CD4-positive, CD25-positive, alpha-beta regulatory T cell (primary cell): ENCODE results near the gene HARBI1. TPM values are rescaled to one million over a fixed set of nuclear protein-coding genes. Genes with fewer than 3 reads are reported as not detected.
"Not testable (repeated sequence)": the region's sequence is repeated elsewhere in the genome, so short reads cannot be mapped to it uniquely, and the experiment has no call there.

ENCODE experiments used
- ATAC-seq, 2 donors: fragments of 150-1000 bp; cut with Tn5 transposase; one replicate each; pipeline ENCODE4 v1.10.0; 2021; ENCODE audit warnings: low read depth in 2 of 2, moderate number of reproducible peaks in 2 of 2, moderate library complexity in 1 of 2
- DNase-seq, 3 donors: peaks; one replicate each; pipeline versions ENCODE4 v3.0.0 to v3.0.0-alpha.2; 2012 to 2022; ENCODE audit warnings: mixed read lengths in 1 of 3
- H3K27ac ChIP-seq: one replicate; pipeline ENCODE4 v1.7.0; 2013; ENCODE audit warnings: mild to moderate bottlenecking, low read length; ENCODE audit not compliant: insufficient read depth, poor library complexity, severe bottlenecking
- H3K27me3 ChIP-seq: one replicate; pipeline ENCODE4 v1.7.0; 2013; ENCODE audit warnings: low read length; ENCODE audit not compliant: control insufficient read depth, insufficient read depth
- H3K36me3 ChIP-seq: one replicate; pipeline ENCODE4 v1.7.0; 2013; ENCODE audit warnings: mild to moderate bottlenecking, low read length, moderate library complexity; ENCODE audit not compliant: control insufficient read depth, insufficient read depth
- H3K4me1 ChIP-seq: 2 replicates; pipeline ENCODE4 v1.7.0; 2013; ENCODE audit warnings: mild to moderate bottlenecking, low read length; ENCODE audit not compliant: insufficient read depth, control insufficient read depth, poor library complexity, severe bottlenecking
- H3K4me3 ChIP-seq: one replicate; pipeline ENCODE4 v1.7.0; 2013; ENCODE audit warnings: low read depth, mild to moderate bottlenecking, low read length, moderate library complexity
- H3K9me3 ChIP-seq, 2 experiments: 1 replicate in 1 of 2; 2 replicates in 1 of 2; pipeline ENCODE4 v1.7.0; 2013; ENCODE audit warnings: low read length in 2 of 2, mild to moderate bottlenecking in 1 of 2, moderate library complexity in 1 of 2; ENCODE audit not compliant: control insufficient read depth in 2 of 2
- H3K27ac Mint-ChIP-seq, 3 donors: one replicate each; pipeline ENCODE4 v1.8.0; 2020 to 2022; ENCODE audit warnings: mild to moderate bottlenecking in 3 of 3, mixed read lengths in 3 of 3, moderate library complexity in 2 of 3
- H3K27me3 Mint-ChIP-seq: one replicate; pipeline ENCODE4 v1.8.0; 2022; ENCODE audit warnings: mild to moderate bottlenecking, mixed read lengths
- H3K36me3 Mint-ChIP-seq: one replicate; pipeline ENCODE4 v1.8.0; 2020; ENCODE audit warnings: mixed read lengths
- H3K4me1 Mint-ChIP-seq, 4 donors: one replicate each; pipeline ENCODE4 v1.8.0; 2020 to 2022; ENCODE audit warnings: mixed read lengths in 4 of 4, mild to moderate bottlenecking in 1 of 4
- H3K4me3 Mint-ChIP-seq, 4 donors: one replicate each; pipeline ENCODE4 v1.8.0; 2020 to 2022; ENCODE audit warnings: mild to moderate bottlenecking in 4 of 4, mixed read lengths in 4 of 4, moderate library complexity in 3 of 4
- H3K9me3 Mint-ChIP-seq, 7 donors: one replicate each; pipeline ENCODE4 v1.8.0; 2020 to 2022; ENCODE audit warnings: mixed read lengths in 7 of 7, mild to moderate bottlenecking in 3 of 7, moderate library complexity in 2 of 7
- polyA plus RNA-seq, 4 donors: library from polyadenylated mRNA; unstranded; fragments of 300-500 nt; fragmentation: Illumina TruSeq; gene quantifications; one replicate each; pipeline ENCODE4 v1.2.3, GENCODE V29; 2021
- total RNA-seq: library from RNA; stranded (reverse); gene quantifications from one replicate; pipeline ENCODE4 v1.2.3, GENCODE V29; 2022

Gene HARBI1
- total and polyA plus RNA-seq, 5 donors from 2014 or later: 8.4 to 19.2 (median 10.2) TPM

DNA sequence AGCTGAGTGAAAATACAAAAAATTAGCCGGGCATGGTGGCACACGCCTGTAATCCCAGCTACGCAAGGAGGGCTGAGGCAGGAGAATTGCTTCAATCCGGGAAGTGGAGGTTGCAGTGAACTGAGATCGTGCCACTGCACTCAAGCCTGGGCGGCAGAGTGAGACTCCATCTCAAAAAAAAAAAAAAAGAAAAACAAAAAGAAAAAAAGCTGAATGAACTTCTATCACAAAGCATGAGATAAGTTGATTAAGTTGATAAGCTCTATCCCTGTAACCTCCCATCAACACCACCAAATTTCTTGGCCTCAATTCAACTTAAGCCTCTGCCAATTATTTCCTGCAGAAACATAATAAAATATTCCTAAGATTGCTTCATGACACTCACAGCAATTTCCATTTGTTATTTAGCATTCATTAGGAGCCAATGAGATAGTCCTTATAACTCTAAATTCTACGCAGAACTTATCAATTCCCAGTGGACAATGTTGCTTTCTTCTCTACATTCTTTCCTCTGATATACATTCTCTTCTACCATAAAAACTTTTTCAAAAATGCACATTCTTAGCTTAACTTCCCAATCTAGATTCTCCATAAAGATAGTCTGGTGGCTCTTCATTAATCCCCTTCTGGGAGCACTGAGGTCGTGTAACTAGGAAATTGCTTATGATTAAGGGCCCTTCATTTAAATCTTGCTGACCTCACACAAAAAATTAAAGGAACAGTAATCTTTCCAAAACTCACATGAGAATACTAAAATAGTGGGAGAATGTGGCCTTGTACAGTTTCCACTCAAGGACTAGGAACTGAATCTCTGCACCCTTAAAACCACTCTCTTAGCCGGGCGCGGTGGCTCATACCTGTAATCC is 26.1 kb downstream of the HARBI1 start:
- DNase-seq (no peak), ATAC-seq (no peak)
- peak overlapping the region; percentile 44 to 72 (median 56) for H3K4me3 Mint-ChIP-seq
- H3K36me3 Mint-ChIP-seq: peaks cover 19% of the 10 kb centered on the region
- H3K27ac Mint-ChIP-seq: peak overlapping the region in 2 of 3 donors; percentile 11 to 23
- H3K9me3 ChIP-seq: no peaks in the 10 kb centered on the region
- peaks cover 35% of the 10 kb centered on the region for H3K4me1 ChIP-seq
- no peak overlapping the region for H3K27ac ChIP-seq
- H3K36me3 ChIP-seq: peaks cover 4% of the 10 kb centered on the region
- H3K27me3 Mint-ChIP-seq: no peaks in the 10 kb centered on the region
- no peaks in the 10 kb centered on the region for H3K27me3 ChIP-seq
- H3K4me3 ChIP-seq: peak overlapping the region; percentile 24
- H3K9me3 Mint-ChIP-seq: no peaks in the 10 kb centered on the region
- H3K4me1 Mint-ChIP-seq: peaks cover 33 to 69% (median 54%) of the 10 kb centered on the region in 4 donors

DNA sequence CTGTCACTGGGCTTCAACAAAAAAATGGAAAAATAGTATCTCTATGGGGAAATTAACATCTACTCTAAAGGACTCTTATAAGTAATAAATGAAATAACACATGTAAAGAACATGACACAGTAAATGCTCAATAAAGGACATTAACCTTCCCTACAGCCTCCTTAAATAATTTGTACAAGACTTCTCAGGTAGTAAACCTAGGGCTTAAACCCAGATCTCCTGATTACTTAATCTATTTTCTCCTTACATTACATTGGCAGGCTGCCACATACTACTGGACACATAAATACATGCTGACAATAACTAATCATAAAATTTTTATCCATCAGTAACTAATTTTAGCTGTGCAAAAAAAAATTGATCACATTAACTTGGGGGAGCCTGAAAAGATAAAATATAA is 28.1 kb downstream of the HARBI1 start:
- peak overlapping the region; percentile 4 for H3K4me3 ChIP-seq

GRCh38 chr11:46588131-46588530 is 28.9 kb downstream of the HARBI1 start:
- Histone ChIP-seq H3K27ac (no peak overlapping the region), H3K4me1 (peaks cover 30% of the 10 kb centered on the region), H3K4me3 (no peak overlapping the region), H3K27me3 (no peaks in the 10 kb centered on the region), H3K9me3 (no peaks in the 10 kb centered on the region), H3K36me3 (peaks cover 4% of the 10 kb centered on the region)
- no peak overlapping the region for H3K27ac Mint-ChIP-seq
- DNase-seq (no peak), ATAC-seq (no peak)
- peak overlapping the region in 1 of 4 donors; percentile 53 for H3K4me3 Mint-ChIP-seq
- H3K27me3 Mint-ChIP-seq: no peaks in the 10 kb centered on the region
- H3K36me3 Mint-ChIP-seq: peaks cover 19% of the 10 kb centered on the region
- peaks cover 30 to 60% (median 43%) of the 10 kb centered on the region in 4 donors for H3K4me1 Mint-ChIP-seq
- no peaks in the 10 kb centered on the region for H3K9me3 Mint-ChIP-seq

More for the DNA sequence above, 28.1 kb downstream of the HARBI1 start:
- peak overlapping the region in 3 of 4 donors; percentile 4 to 53 (median 23) for H3K4me3 Mint-ChIP-seq
- peaks cover 32 to 65% (median 49%) of the 10 kb centered on the region in 4 donors for H3K4me1 Mint-ChIP-seq
- DNase-seq (no peak), ATAC-seq (no peak)
- H3K27me3 ChIP-seq: no peaks in the 10 kb centered on the region
- H3K27ac ChIP-seq: no peak overlapping the region
- H3K9me3 ChIP-seq: no peaks in the 10 kb centered on the region
- peaks cover 4% of the 10 kb centered on the region for H3K36me3 ChIP-seq
- H3K27ac Mint-ChIP-seq: peak overlapping the region in 1 of 3 donors; percentile 40
- H3K4me1 ChIP-seq: peaks cover 35% of the 10 kb centered on the region
- no peaks in the 10 kb centered on the region for H3K9me3 Mint-ChIP-seq
- peaks cover 19% of the 10 kb centered on the region for H3K36me3 Mint-ChIP-seq
- H3K27me3 Mint-ChIP-seq: no peaks in the 10 kb centered on the region

DNA sequence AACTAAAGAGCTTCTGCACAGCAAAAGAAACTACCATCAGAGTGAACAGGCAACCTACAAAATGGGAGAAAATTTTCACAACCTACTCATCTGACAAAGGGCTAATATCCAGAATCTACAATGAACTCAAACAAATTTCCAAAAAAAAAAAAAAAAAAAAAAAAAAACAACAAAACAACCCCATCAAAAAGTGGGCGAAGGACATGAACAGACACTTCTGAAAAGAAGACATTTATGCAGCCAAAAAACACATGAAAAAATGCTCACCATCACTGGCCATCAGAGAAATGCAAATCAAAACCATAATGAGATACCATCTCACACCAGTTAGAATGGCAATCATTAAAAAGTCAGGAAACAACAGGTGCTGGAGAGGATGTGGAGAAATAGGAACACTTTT is 33.5 kb downstream of the HARBI1 start:
- H3K9me3 ChIP-seq, ATAC-seq, H3K27me3 Mint-ChIP-seq, H3K9me3 Mint-ChIP-seq, H3K27ac ChIP-seq, H3K27me3 ChIP-seq, H3K4me1 ChIP-seq, H3K36me3 ChIP-seq, H3K27ac Mint-ChIP-seq, H3K4me3 ChIP-seq, DNase-seq, H3K4me3 Mint-ChIP-seq: not testable (repeated sequence)
- H3K4me1 Mint-ChIP-seq: peaks cover 28 to 50% (median 38%) of the 10 kb centered on the region in 4 donors
- peaks cover 16% of the 10 kb centered on the region for H3K36me3 Mint-ChIP-seq

GRCh38 chr11:46582588-46582987 is 34.4 kb downstream of the HARBI1 start:
- peaks cover 24 to 44% (median 34%) of the 10 kb centered on the region in 4 donors for H3K4me1 Mint-ChIP-seq
- peaks cover 0 to 2% (median 0%) of the 10 kb centered on the region in 7 donors for H3K9me3 Mint-ChIP-seq
- Histone ChIP-seq H3K27ac (no peak overlapping the region), H3K36me3 (peaks cover under 1% of the 10 kb centered on the region), H3K4me3 (no peak overlapping the region), H3K9me3 (no peaks in the 10 kb centered on the region), H3K27me3 (no peaks in the 10 kb centered on the region), H3K4me1 (no peaks in the 10 kb centered on the region)
- DNase-seq: no peak
- peaks cover 16% of the 10 kb centered on the region for H3K36me3 Mint-ChIP-seq
- ATAC-seq: no peak
- H3K4me3 Mint-ChIP-seq: no peak overlapping the region
- H3K27me3 Mint-ChIP-seq: no peaks in the 10 kb centered on the region
- H3K27ac Mint-ChIP-seq: no peak overlapping the region

DNA sequence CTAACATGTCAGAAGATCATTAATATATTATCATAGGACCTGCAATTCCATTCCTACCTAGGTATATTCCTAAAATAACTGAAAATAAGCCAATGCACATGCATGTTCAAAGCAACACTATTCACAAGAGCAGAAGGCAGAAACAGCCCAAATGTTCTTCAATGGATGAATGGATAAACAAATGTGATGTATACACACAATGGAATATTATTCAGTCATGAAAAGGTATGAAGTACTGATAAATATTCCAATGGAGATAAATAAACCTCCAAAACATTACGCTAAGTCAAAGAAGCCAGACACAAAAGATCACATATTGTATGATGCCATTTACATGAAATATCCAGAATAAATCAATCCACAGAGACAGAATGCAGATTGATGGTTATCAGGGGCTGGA is 40.0 kb downstream of the HARBI1 start:
- Mint-ChIP-seq H3K9me3 (peaks cover 0 to 8% (median 0%) of the 10 kb centered on the region in 7 donors), H3K4me1 (peaks cover 17 to 51% (median 37%) of the 10 kb centered on the region in 4 donors), H3K4me3 (peak overlapping the region in 1 of 4 donors; percentile 2), H3K27me3 (no peaks in the 10 kb centered on the region), H3K27ac (no peak overlapping the region), H3K36me3 (peaks cover 21% of the 10 kb centered on the region)
- no peak overlapping the region for H3K4me3 ChIP-seq
- no peak overlapping the region for H3K27ac ChIP-seq
- H3K36me3 ChIP-seq: no peaks in the 10 kb centered on the region
- peaks cover under 1% of the 10 kb centered on the region for H3K4me1 ChIP-seq
- no peak for DNase-seq
- no peaks in the 10 kb centered on the region for H3K27me3 ChIP-seq
- no peak for ATAC-seq
- no peaks in the 10 kb centered on the region for H3K9me3 ChIP-seq

- peak overlapping the region in 1 of 4 donors; percentile 8 for H3K4me3 Mint-ChIP-seq
- H3K4me3 ChIP-seq: no peak overlapping the region
- no peaks in the 10 kb centered on the region for H3K27me3 Mint-ChIP-seq
- no peak overlapping the region for H3K27ac ChIP-seq
- H3K4me1 ChIP-seq: peaks cover 3% of the 10 kb centered on the region
- H3K27me3 ChIP-seq: no peaks in the 10 kb centered on the region
- peaks cover 15 to 48% (median 32%) of the 10 kb centered on the region in 4 donors for H3K4me1 Mint-ChIP-seq
- H3K36me3 ChIP-seq: no peaks in the 10 kb centered on the region
- peaks cover 0 to 8% (median 0%) of the 10 kb centered on the region in 7 donors for H3K9me3 Mint-ChIP-seq
- peaks cover 19% of the 10 kb centered on the region for H3K36me3 Mint-ChIP-seq
- H3K9me3 ChIP-seq: no peaks in the 10 kb centered on the region
- ATAC-seq: no peak
- peak overlapping the region in 1 of 3 donors; percentile 20 for H3K27ac Mint-ChIP-seq
- no peak for DNase-seq
Measured at GRCh38 chr11:46574656-46575055, 42.4 kb downstream of the HARBI1 start.
